ENCODE measurements around the gene DOCK2.

DNA sequence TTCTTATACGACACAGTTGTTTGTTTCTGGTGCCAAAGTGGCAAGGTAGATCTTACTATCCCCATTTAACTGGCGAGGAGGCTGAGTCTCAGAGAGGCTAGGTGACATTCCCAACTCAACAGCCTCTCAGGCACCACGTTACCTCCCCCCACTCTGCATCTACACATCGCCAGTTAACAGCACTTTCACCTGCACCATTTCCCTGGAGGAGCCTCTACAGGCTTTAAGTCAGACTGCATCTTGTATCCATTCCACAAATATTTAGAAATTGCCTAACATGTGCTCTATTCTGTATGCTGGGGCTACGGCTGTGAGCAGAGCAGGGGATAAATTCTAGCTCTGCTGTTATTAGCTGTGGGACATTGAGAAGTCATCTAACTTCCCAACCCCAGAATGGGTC is 174.6 kb downstream of the DOCK2 start:
- TF ChIP-seq CTCF (optimal IDR thresholded peaks at IDR 0.05 in 1 of 3, IDR thresholded peaks at IDR 0.05 in 1 of 3, conservative IDR thresholded peaks at IDR 0.05 in 1 of 3; ENCODE audit: extremely low read depth in 1 of 3, insufficient read depth in 2 of 3, low read length in 3 of 3) (no peak), EZH2 (IDR thresholded peaks at IDR 0.05; ENCODE audit: low read length) (no peak)

Measured in keratinocyte (primary cell).